IMR-90 (cell line): Measurements from ENCODE around the gene DTHD1. TPM values are rescaled to one million over a fixed set of nuclear protein-coding genes. Genes with fewer than 3 reads are reported as not detected.

Experiments
- ATAC-seq: fragments of 200-7000 bp; cut with Tn5 transposase; 2 replicates; pipeline ENCODE4 v1.9.1; 2020; ENCODE audit warnings: low read depth, mild to moderate bottlenecking, moderate library complexity
- BruUV-seq: library from RNA; stranded (reverse); fragments of 400-500 nt; replicated peaks from 2 replicates; lab custom pipeline; 2021; lab: Mats Ljungman, UMichigan
- CTCF ChIA-PET: fragments of 300-600 bp; formaldehyde crosslinking; extraction: SDS; loops from one replicate; lab custom pipeline; 2021; ENCODE audit warnings: antibody characterized with exemption; lab: Yijun Ruan, JAX
- POLR2A ChIA-PET: fragments of 300-600 bp; sonication (Branson Sonifier 250); formaldehyde crosslinking; loops from one replicate; lab custom pipeline; 2022; ENCODE audit warnings: antibody characterized with exemption; ENCODE audit not compliant: unreplicated experiment; lab: Charles Lee
- DNase-seq: peaks from one replicate; pipeline ENCODE4 v3.0.0; 2013
- H2AFZ ChIP-seq: replicated peaks from 2 replicates; pipeline ENCODE3; 2013; ENCODE audit warnings: low read length, mild to moderate bottlenecking; ENCODE audit not compliant: poor library complexity
- H2AK5ac ChIP-seq: 2 replicates; pipeline ENCODE4 v1.6.1; 2013; ENCODE audit warnings: low read depth, low read length, inconsistent platforms
- H2AK9ac ChIP-seq: replicated peaks from 2 replicates; pipeline ENCODE3; 2013; ENCODE audit warnings: mild to moderate bottlenecking, low read depth, low read length, moderate library complexity; ENCODE audit not compliant: poor library complexity
- H2BK120ac ChIP-seq: 2 replicates; pipeline ENCODE4 v1.6.1; 2013; ENCODE audit warnings: low read depth, low read length, inconsistent platforms
- H2BK15ac ChIP-seq: 3 replicates; pipeline ENCODE4 v1.6.1; 2013; ENCODE audit warnings: low read depth, low read length, inconsistent platforms
- H2BK20ac ChIP-seq: 2 replicates; pipeline ENCODE4 v1.6.1; 2013; ENCODE audit warnings: low read depth, mild to moderate bottlenecking, inconsistent platforms, low read length, moderate library complexity
- H2BK5ac ChIP-seq: 2 replicates; pipeline ENCODE4 v1.6.1; 2013; ENCODE audit warnings: mild to moderate bottlenecking, low read depth, low read length, inconsistent platforms; ENCODE audit not compliant: poor library complexity, severe bottlenecking
- H3K14ac ChIP-seq: replicated peaks from 2 replicates; pipeline ENCODE4 v1.6.1; 2013; ENCODE audit warnings: low read depth, low read length, inconsistent platforms
- H3K18ac ChIP-seq: 2 replicates; pipeline ENCODE4 v1.6.1; 2013; ENCODE audit warnings: low read depth, low read length, control low read depth
- H3K23ac ChIP-seq: 2 replicates; pipeline ENCODE4 v1.6.1; 2013; ENCODE audit warnings: low read depth, low read length, inconsistent platforms
- H3K27ac ChIP-seq: 2 replicates; pipeline ENCODE4 v1.5.1; 2013; ENCODE audit warnings: mild to moderate bottlenecking, control low read depth, low read length; ENCODE audit not compliant: insufficient read depth
- H3K27me3 ChIP-seq: 2 replicates; pipeline ENCODE4 v1.6.1; 2013; ENCODE audit warnings: low read length; ENCODE audit not compliant: control insufficient read depth, insufficient read depth
- H3K36me3 ChIP-seq: 2 replicates; pipeline ENCODE4 v1.6.1; 2013; ENCODE audit warnings: low read length, mixed read lengths; ENCODE audit not compliant: control insufficient read depth, insufficient read depth
- H3K4ac ChIP-seq: 2 replicates; pipeline ENCODE4 v1.6.1; 2013; ENCODE audit warnings: low read depth, low read length, inconsistent platforms
- H3K4me1 ChIP-seq: 2 replicates; pipeline ENCODE4 v1.6.1; 2013; ENCODE audit warnings: low read length, mixed read lengths; ENCODE audit not compliant: control insufficient read depth, insufficient read depth
- H3K4me2 ChIP-seq: 2 replicates; pipeline ENCODE4 v1.6.1; 2013; ENCODE audit warnings: low read depth, mild to moderate bottlenecking, control low read depth, low read length, moderate library complexity
- H3K4me3 ChIP-seq: 2 replicates; pipeline ENCODE4 v1.5.1; 2013; ENCODE audit warnings: low read depth, mild to moderate bottlenecking, control low read depth, low read length, moderate library complexity; ENCODE audit not compliant: insufficient read depth
- H3K56ac ChIP-seq: 2 replicates; pipeline ENCODE4 v1.6.1; 2013; ENCODE audit warnings: low read length, inconsistent platforms; ENCODE audit not compliant: insufficient read depth; ENCODE audit errors: extremely low read depth
- H3K79me1 ChIP-seq, 2 experiments: 2 replicates each; pipeline ENCODE4 v1.6.1; 2013; ENCODE audit warnings: low read length in 2 of 2, inconsistent platforms in 1 of 2, low read depth in 1 of 2
- H3K9ac ChIP-seq: 2 replicates; pipeline ENCODE4 v1.6.1; 2013; ENCODE audit warnings: low read depth, low read length, control low read depth
- H3K9me1 ChIP-seq: 2 replicates; pipeline ENCODE4 v1.6.1; 2013; ENCODE audit warnings: low read length, inconsistent platforms; ENCODE audit not compliant: insufficient read depth
- H3K9me3 ChIP-seq: 2 replicates; pipeline ENCODE4 v1.6.1; 2013; ENCODE audit warnings: low read length; ENCODE audit not compliant: control insufficient read depth, insufficient read depth
- H4K20me1 ChIP-seq: 2 replicates; pipeline ENCODE4 v1.6.1; 2013; ENCODE audit warnings: low read length, inconsistent platforms; ENCODE audit not compliant: insufficient read depth
- H4K5ac ChIP-seq: 2 replicates; pipeline ENCODE4 v1.6.1; 2013; ENCODE audit warnings: mild to moderate bottlenecking, low read depth, low read length, control low read depth
- H4K8ac ChIP-seq, 2 experiments: 2 replicates each; pipeline ENCODE4 v1.6.1; 2013; ENCODE audit warnings: low read depth in 2 of 2, low read length in 2 of 2, control low read depth in 1 of 2, inconsistent platforms in 1 of 2
- H4K91ac ChIP-seq: 2 replicates; pipeline ENCODE4 v1.6.1; 2013; ENCODE audit warnings: low read depth, low read length, inconsistent platforms; ENCODE audit not compliant: insufficient read depth
- BHLHE40 ChIP-seq: fragments of 150-350 bp; IDR thresholded peaks from 2 replicates; pipeline ENCODE4 v1.6.1; 2016; ENCODE audit warnings: mild to moderate bottlenecking, low read depth, low read length
- CEBPB ChIP-seq: IDR thresholded peaks from 2 replicates; pipeline ENCODE4 v1.6.1; 2012; ENCODE audit warnings: low read depth, low read length, improper control_type of control experiment
- CHD1 ChIP-seq: IDR thresholded peaks from 2 replicates; pipeline ENCODE4 v1.6.1; 2012; ENCODE audit warnings: low read depth, low read length, improper control_type of control experiment
- FOS ChIP-seq: fragments of 150-350 bp; IDR thresholded peaks from 2 replicates; pipeline ENCODE4 v1.6.1; 2016; ENCODE audit warnings: low read depth, low read length
- MAFK ChIP-seq: IDR thresholded peaks from 2 replicates; pipeline ENCODE4 v1.6.1; 2012; ENCODE audit warnings: low read depth, low read length, improper control_type of control experiment
- MAZ ChIP-seq: IDR thresholded peaks from 2 replicates; pipeline ENCODE4 v1.6.1; 2012; ENCODE audit warnings: low read depth, mild to moderate bottlenecking, low read length, improper control_type of control experiment, moderate library complexity, borderline replicate concordance
- MXI1 ChIP-seq: IDR thresholded peaks from 2 replicates; pipeline ENCODE4 v1.6.1; 2012; ENCODE audit warnings: low read depth, mild to moderate bottlenecking, low read length, moderate library complexity, borderline replicate concordance
- NFE2L2 ChIP-seq: fragments of 150-350 bp; IDR thresholded peaks from 2 replicates; pipeline ENCODE4 v1.6.1; 2016; ENCODE audit warnings: low read depth, mild to moderate bottlenecking, low read length
- POLR2A ChIP-seq: IDR thresholded peaks from 2 replicates; pipeline ENCODE4 v1.6.1; 2012; ENCODE audit warnings: mild to moderate bottlenecking, low read depth, low read length
- RAD21 ChIP-seq: IDR thresholded peaks from 2 replicates; pipeline ENCODE4 v1.6.1; 2012; ENCODE audit warnings: low read length, improper control_type of control experiment
- RCOR1 ChIP-seq: IDR thresholded peaks from 2 replicates; pipeline ENCODE4 v1.6.1; 2012; ENCODE audit warnings: mild to moderate bottlenecking, low read length, improper control_type of control experiment; ENCODE audit not compliant: insufficient replicate concordance
- RFX5 ChIP-seq: IDR thresholded peaks from 2 replicates; pipeline ENCODE4 v1.8.0; 2012; ENCODE audit warnings: low read depth, mild to moderate bottlenecking, low read length, moderate library complexity
- SMC3 ChIP-seq: fragments of 150-350 bp; IDR thresholded peaks from 2 replicates; pipeline ENCODE4 v1.6.1; 2016; ENCODE audit warnings: low read depth, mild to moderate bottlenecking, antibody characterized with exemption, low read length, moderate library complexity
- WGBS, 2 experiments: methylation state at CpG; one replicate each; pipeline versions ENCODE4 v1.1.5 to v1.1.7; 2013; ENCODE audit warnings: missing lambda C conversion rate in 2 of 2; ENCODE audit not compliant: insufficient read length in 1 of 2; ENCODE audit errors: extremely low coverage in 2 of 2; 5-methylcytosine and 5-hydroxymethylcytosine counted together
- dilution Hi-C: fragments of 300-500 bp; cut with HindIII; formaldehyde crosslinking; loops from one replicate; pipeline ENCODE4 v1.14.3; 2018; ENCODE audit warnings: low sequenced_read_pairs; ENCODE audit not compliant: unreplicated experiment
- in situ Hi-C: fragments of 300-500 bp; cut with MboI; formaldehyde crosslinking; loops from 3 replicates; pipeline ENCODE4 v1.14.3; 2019; ENCODE audit warnings: low sequenced_read_pairs, inconsistent platforms, mixed read lengths
- intact Hi-C: fragments of 100-400 bp; cut with micrococcal nuclease; formaldehyde crosslinking; loops from 2 replicates; pipeline ENCODE4 v1.10.0; 2022
- polyA plus RNA-seq, 3 experiments: library from polyadenylated mRNA; depleted of rRNA; stranded (reverse); fragments of >200 nt; gene quantifications; 2 replicates each; pipeline ENCODE4 v1.2.3, GENCODE V29; 2012; ENCODE audit warnings: low replicate concordance in 1 of 3
- total RNA-seq: library from RNA; depleted of rRNA; stranded (reverse); fragments of >200 nt; gene quantifications from 2 replicates; pipeline ENCODE4 v1.2.3, GENCODE V29; 2012
- TF ChIP-seq, protein P1 (sequence below): fragments of 150-350 bp; IDR thresholded peaks from 2 replicates; pipeline ENCODE4 v1.6.1; 2017; ENCODE audit warnings: mild to moderate bottlenecking, antibody characterized with exemption, low read length, low read depth
- TF ChIP-seq, protein P2 (sequence below): conservative IDR thresholded peaks from 2 replicates; pipeline ENCODE4 v1.5.1; 2012; ENCODE audit warnings: mild to moderate bottlenecking, low read depth, low read length, improper control_type of control experiment
- TF ChIP-seq, protein P3 (sequence below): fragments of 150-350 bp; IDR thresholded peaks from 2 replicates; pipeline ENCODE4 v1.6.1; 2016; ENCODE audit warnings: low read depth, mild to moderate bottlenecking, low read length, moderate library complexity, borderline replicate concordance

The DTHD1 gene
- total and polyA plus RNA-seq, 2 of the 4 experiments (the other 2 are of a cell fraction), result not detected

DNA sequence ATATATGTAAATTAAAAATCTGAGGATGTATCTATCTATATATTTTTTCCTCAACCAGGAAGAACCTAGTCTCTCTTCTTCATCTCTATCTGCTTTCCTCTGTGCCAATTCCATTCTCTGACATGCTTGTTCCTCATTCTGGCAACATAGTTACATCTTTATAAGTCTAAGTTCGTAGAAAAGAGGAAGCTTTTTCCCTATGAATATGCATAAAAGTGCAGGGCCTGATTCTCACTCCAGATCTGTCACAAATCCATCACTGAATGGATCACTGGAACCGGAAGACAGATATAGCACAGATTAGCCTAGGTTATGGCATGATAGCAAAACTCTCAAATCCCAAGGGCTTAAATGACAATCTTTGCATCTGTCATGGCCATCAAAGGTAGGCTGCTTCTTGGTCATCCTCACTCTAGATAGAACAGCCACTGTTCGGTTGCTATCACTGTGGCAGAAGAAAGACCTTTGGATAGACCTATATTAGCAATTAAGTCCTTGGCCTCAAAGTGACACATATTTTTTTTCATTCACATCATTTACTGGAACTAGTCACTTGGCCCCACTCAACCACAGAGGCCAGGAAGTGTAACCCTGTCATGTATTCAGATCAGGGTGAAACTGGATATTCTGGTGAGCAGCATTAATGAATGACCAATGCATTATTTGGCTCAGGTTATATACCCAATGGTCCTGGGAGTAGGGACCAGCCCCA, 22.2 kb downstream of the DTHD1 start:
- ATAC-seq, result no peak

More for the DNA sequence above, 22.2 kb downstream of the DTHD1 start:
- no peak overlapping the region for H2AK5ac ChIP-seq
- dilution Hi-C loops, result no loop called here
- no peak overlapping the region for H4K8ac ChIP-seq
- 0 out of 2 replicates have a peak, but pooled peaks cover 2% of the 10 kb centered on the region for H3K9me3 ChIP-seq
- no peak overlapping the region for H2BK5ac ChIP-seq
- no peak overlapping the region for H2BK120ac ChIP-seq
- no peaks in the 10 kb centered on the region for H3K79me1 ChIP-seq
- no peaks in the 10 kb centered on the region for H3K4me1 ChIP-seq
- no peak overlapping the region for H3K4me2 ChIP-seq
- no peak overlapping the region for H2BK15ac ChIP-seq
- H3K27ac ChIP-seq, result no peak overlapping the region
- H3K4ac ChIP-seq, result no peak overlapping the region
- no peak overlapping the region for H4K5ac ChIP-seq
- no peak overlapping the region for H3K9ac ChIP-seq
- in situ Hi-C loops, result no loop called here
- no peak overlapping the region for H3K23ac ChIP-seq
- H3K36me3 ChIP-seq, result no peaks in the 10 kb centered on the region
- no CpG with 5 or more reads among the region's 3 CpGs for WGBS, 2 experiments
- intact Hi-C loops, result no loop called here
- H3K14ac ChIP-seq, result no peak overlapping the region
- ChIA-PET CTCF (no interaction called here), POLR2A (no interaction called here)
- no peak overlapping the region for H2AK9ac ChIP-seq
- no peak overlapping the region for H3K18ac ChIP-seq
- H2BK20ac ChIP-seq, result no peak overlapping the region
- TF ChIP-seq, protein P1, sequence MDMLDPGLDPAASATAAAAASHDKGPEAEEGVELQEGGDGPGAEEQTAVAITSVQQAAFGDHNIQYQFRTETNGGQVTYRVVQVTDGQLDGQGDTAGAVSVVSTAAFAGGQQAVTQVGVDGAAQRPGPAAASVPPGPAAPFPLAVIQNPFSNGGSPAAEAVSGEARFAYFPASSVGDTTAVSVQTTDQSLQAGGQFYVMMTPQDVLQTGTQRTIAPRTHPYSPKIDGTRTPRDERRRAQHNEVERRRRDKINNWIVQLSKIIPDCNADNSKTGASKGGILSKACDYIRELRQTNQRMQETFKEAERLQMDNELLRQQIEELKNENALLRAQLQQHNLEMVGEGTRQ, result no peak
- no peak for TF ChIP-seq POLR2A
- no peak for TF ChIP-seq FOS
- no peak for TF ChIP-seq MAFK
- TF ChIP-seq SMC3, result no peak
- no peak for TF ChIP-seq BHLHE40
- TF ChIP-seq MAZ, result no peak
- no peak for TF ChIP-seq NFE2L2
- TF ChIP-seq, protein P2, sequence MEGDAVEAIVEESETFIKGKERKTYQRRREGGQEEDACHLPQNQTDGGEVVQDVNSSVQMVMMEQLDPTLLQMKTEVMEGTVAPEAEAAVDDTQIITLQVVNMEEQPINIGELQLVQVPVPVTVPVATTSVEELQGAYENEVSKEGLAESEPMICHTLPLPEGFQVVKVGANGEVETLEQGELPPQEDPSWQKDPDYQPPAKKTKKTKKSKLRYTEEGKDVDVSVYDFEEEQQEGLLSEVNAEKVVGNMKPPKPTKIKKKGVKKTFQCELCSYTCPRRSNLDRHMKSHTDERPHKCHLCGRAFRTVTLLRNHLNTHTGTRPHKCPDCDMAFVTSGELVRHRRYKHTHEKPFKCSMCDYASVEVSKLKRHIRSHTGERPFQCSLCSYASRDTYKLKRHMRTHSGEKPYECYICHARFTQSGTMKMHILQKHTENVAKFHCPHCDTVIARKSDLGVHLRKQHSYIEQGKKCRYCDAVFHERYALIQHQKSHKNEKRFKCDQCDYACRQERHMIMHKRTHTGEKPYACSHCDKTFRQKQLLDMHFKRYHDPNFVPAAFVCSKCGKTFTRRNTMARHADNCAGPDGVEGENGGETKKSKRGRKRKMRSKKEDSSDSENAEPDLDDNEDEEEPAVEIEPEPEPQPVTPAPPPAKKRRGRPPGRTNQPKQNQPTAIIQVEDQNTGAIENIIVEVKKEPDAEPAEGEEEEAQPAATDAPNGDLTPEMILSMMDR, result no peak
- TF ChIP-seq, protein P3, sequence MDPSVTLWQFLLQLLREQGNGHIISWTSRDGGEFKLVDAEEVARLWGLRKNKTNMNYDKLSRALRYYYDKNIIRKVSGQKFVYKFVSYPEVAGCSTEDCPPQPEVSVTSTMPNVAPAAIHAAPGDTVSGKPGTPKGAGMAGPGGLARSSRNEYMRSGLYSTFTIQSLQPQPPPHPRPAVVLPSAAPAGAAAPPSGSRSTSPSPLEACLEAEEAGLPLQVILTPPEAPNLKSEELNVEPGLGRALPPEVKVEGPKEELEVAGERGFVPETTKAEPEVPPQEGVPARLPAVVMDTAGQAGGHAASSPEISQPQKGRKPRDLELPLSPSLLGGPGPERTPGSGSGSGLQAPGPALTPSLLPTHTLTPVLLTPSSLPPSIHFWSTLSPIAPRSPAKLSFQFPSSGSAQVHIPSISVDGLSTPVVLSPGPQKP, result no peak
- TF ChIP-seq CEBPB, result no peak
- no peak for TF ChIP-seq RFX5
- no peak for TF ChIP-seq CHD1
- TF ChIP-seq RCOR1, result no peak
- no peak for TF ChIP-seq RAD21
- no peak for TF ChIP-seq MXI1
- H3K27me3 ChIP-seq, result no peaks in the 10 kb centered on the region
- no peak overlapping the region for H2AFZ ChIP-seq
- H3K56ac ChIP-seq, result no peak overlapping the region
- no peak for DNase-seq
- no peak overlapping the region for H4K91ac ChIP-seq
- BruUV-seq, result no TSS peak
- H3K4me3 ChIP-seq, result no peak overlapping the region
- H4K20me1 ChIP-seq, result no peaks in the 10 kb centered on the region
- no peaks in the 10 kb centered on the region for H3K9me1 ChIP-seq
